Activated CD4-positive, alpha-beta T cell treated with anti-CD3 and anti-CD28 coated beads, Interleukin-10, Interleukin-2, amounts not matched to agents 100 ng/mL and 50 ng/mL, durations not matched to agents 16 hours and 8 hours (primary cell): ENCODE measurements around the gene VWA3A.
"Not testable (repeated sequence)": the region's sequence is repeated elsewhere in the genome, so short reads cannot be mapped to it uniquely, and the experiment has no call there.

Experiments
- DNase-seq: peaks from one replicate; pipeline ENCODE4 v3.0.0-alpha.2; 2020

VWA3A gene

GRCh38 chr16:22091721-22092120, 620 bp upstream of the VWA3A start:
- DNase-seq, result no peak

- no peak for DNase-seq
Measured at GRCh38 chr16:22093331-22093730, 990 bp downstream of the VWA3A start.

GRCh38 chr16:22093996-22094395, 1.7 kb downstream of the VWA3A start:
- no peak for DNase-seq

- DNase-seq, result peak; percentile 57
Measured at GRCh38 chr16:22098405-22099255, 6.3 kb downstream of the VWA3A start.

GRCh38 chr16:22099256-22099975, 7.1 kb downstream of the VWA3A start:
- no peak for DNase-seq

- DNase-seq, result no peak
Measured at GRCh38 chr16:22103441-22103840, 11.1 kb downstream of the VWA3A start.

- DNase-seq, result no peak
Measured at GRCh38 chr16:22109258-22109898, 17.0 kb downstream of the VWA3A start.

- DNase-seq, result not testable (repeated sequence)
Measured at GRCh38 chr16:22111629-22112028, 19.3 kb downstream of the VWA3A start.

- DNase-seq, result no peak
Measured at GRCh38 chr16:22116095-22116700, 23.9 kb downstream of the VWA3A start.

GRCh38 chr16:22117609-22118008, 25.3 kb downstream of the VWA3A start:
- no peak for DNase-seq

GRCh38 chr16:22120440-22120839, 28.1 kb downstream of the VWA3A start:
- DNase-seq, result no peak

- DNase-seq, result no peak
Measured at GRCh38 chr16:22122239-22122638, 29.9 kb downstream of the VWA3A start.

GRCh38 chr16:22123146-22123545, 30.8 kb downstream of the VWA3A start:
- DNase-seq, result no peak

GRCh38 chr16:22123759-22124490, 31.6 kb downstream of the VWA3A start:
- DNase-seq, result no peak

- no peak for DNase-seq
Measured at GRCh38 chr16:22124583-22125284, 32.4 kb downstream of the VWA3A start.

GRCh38 chr16:22126037-22126558, 33.8 kb downstream of the VWA3A start:
- no peak for DNase-seq

GRCh38 chr16:22128537-22128936, 36.2 kb downstream of the VWA3A start:
- not testable (repeated sequence) for DNase-seq

- DNase-seq, result no peak
Measured at GRCh38 chr16:22130528-22130927, 38.2 kb downstream of the VWA3A start.

- no peak for DNase-seq
Measured at GRCh38 chr16:22132801-22133200, 40.5 kb downstream of the VWA3A start.

GRCh38 chr16:22138482-22138881, 46.1 kb downstream of the VWA3A start:
- DNase-seq, result no peak

GRCh38 chr16:22139008-22139407, 46.7 kb downstream of the VWA3A start:
- no peak for DNase-seq

- DNase-seq, result no peak
Measured at GRCh38 chr16:22139732-22140131, 47.4 kb downstream of the VWA3A start.
